ENCODE results near the gene OR7C2. TPM values are rescaled to one million over a fixed set of nuclear protein-coding genes. Genes with fewer than 3 reads are reported as not detected.

The OR7C2 gene
- total RNA-seq: not detected

DNA sequence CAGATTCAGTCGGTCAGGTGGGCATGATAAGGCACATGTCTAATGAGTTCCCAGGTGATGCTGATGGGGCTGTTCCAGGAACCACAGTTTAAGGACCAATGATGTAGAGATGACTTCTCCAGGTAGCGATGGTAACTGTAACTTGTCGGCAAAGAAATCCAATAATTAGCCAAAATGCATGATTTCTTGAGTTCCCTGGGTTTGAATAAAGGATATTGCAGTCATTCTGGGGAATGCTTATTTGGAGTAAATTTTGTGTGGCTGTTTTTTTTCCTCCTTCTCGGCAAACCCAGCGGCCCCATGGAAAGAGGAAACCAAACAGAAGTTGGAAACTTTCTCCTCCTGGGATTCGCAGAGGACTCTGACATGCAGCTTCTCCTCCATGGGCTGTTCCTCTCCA, at the start of gene OR7C2:
Gene OR7C2 (plus strand): TSS at position 301 of the 400 bp plus-strand sequence. CDS start 0 bp downstream, at position 301.
- Histone ChIP-seq H3K4me1 (no peaks in the 10 kb centered on the region), H3K4me3 (no peak within 1 kb of the TSS), H3K27me3 (no peaks in the 10 kb centered on the region), H3K27ac (no peak within 1 kb of the TSS), H3K36me3 (no peaks in the 10 kb centered on the region), H3K9me3 (no peaks in the 10 kb centered on the region)
- WGBS: 86% methylated on average over 6 of the region's 6 CpGs
- TF ChIP-seq EP300 (IDR thresholded peaks at IDR 0.05): no peak
- TF ChIP-seq POLR2AphosphoS5 (IDR thresholded peaks at IDR 0.05): no peak
- TF ChIP-seq POLR2A (IDR thresholded peaks at IDR 0.05): no peak
- TF ChIP-seq, protein P1, sequence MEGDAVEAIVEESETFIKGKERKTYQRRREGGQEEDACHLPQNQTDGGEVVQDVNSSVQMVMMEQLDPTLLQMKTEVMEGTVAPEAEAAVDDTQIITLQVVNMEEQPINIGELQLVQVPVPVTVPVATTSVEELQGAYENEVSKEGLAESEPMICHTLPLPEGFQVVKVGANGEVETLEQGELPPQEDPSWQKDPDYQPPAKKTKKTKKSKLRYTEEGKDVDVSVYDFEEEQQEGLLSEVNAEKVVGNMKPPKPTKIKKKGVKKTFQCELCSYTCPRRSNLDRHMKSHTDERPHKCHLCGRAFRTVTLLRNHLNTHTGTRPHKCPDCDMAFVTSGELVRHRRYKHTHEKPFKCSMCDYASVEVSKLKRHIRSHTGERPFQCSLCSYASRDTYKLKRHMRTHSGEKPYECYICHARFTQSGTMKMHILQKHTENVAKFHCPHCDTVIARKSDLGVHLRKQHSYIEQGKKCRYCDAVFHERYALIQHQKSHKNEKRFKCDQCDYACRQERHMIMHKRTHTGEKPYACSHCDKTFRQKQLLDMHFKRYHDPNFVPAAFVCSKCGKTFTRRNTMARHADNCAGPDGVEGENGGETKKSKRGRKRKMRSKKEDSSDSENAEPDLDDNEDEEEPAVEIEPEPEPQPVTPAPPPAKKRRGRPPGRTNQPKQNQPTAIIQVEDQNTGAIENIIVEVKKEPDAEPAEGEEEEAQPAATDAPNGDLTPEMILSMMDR (IDR thresholded peaks at IDR 0.05): no peak
- no peak for DNase-seq (ENCODE audit: low spot score in 2 of 2)

DNA sequence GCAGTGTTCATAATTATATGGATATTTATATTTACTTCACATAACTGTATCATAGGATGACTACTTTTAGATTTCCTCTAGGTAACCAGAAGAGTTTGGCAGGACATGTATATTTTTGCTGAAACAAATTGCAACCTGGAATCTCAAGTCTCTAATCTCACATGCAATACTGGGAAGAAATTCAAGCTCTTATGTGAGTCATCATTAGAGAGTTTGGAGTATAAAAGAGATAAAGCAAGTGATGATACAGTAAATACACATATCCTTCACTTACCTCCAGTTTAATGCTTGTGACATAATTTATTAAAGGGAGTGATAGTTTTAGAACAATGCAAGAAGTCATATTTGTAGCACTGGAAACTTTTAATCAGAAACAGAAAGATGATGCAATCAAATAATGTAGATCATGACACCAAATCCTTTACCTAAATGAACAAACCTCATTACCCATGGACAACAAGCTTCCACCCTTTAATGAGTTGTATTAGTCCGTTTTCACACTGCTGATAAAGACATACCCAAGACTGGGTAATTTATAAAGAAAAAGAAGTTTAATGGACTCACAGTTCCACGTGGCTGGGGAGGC, 39.5 kb upstream of the OR7C2 start:
- WGBS: 38% methylated on average over 2 of the region's 2 CpGs
- H3K27me3 ChIP-seq: peaks cover 13% of the 10 kb centered on the region
- TF ChIP-seq POLR2A (IDR thresholded peaks at IDR 0.05) (no peak), POLR2AphosphoS5 (IDR thresholded peaks at IDR 0.05) (no peak), EP300 (IDR thresholded peaks at IDR 0.05) (no peak)
- TF ChIP-seq, protein P1 (IDR thresholded peaks at IDR 0.05): no peak

DNA sequence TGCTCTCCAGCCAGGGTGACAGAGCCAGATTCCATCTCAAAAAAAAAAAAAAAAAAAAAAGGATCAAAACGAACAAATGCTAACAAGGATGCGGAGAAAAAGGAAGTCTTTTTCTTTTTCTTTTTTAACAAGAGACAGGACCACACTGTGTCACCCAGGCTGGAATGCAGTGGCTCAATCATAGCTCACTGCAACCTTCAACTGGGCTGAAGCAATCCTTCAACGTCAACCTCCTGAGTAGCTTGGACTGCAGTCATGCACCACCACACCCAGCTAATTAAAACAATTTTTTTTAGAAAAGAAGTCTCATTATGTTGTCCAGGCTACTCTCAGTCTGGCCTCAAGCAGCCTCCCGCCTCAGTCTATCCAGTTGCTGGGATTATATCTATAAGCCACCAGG, 34.6 kb upstream of the OR7C2 start:
- Histone ChIP-seq H3K4me1 (no peaks in the 10 kb centered on the region), H3K27ac (no peak overlapping the region), H3K36me3 (no peaks in the 10 kb centered on the region), H3K27me3 (peaks cover 3% of the 10 kb centered on the region), H3K4me3 (no peak overlapping the region), H3K9me3 (no peaks in the 10 kb centered on the region)
- DNase-seq (ENCODE audit: low spot score in 2 of 2): no peak
- TF ChIP-seq, protein P1 (IDR thresholded peaks at IDR 0.05): no peak
- TF ChIP-seq EP300 (IDR thresholded peaks at IDR 0.05) (no peak), POLR2A (IDR thresholded peaks at IDR 0.05) (no peak), POLR2AphosphoS5 (IDR thresholded peaks at IDR 0.05) (no peak)
- 54% methylated on average over 4 of the region's 4 CpGs for WGBS

More for the DNA sequence above, 39.5 kb upstream of the OR7C2 start:
- no peak for DNase-seq (ENCODE audit: low spot score in 2 of 2)
- H3K4me1 ChIP-seq: no peaks in the 10 kb centered on the region
- no peaks in the 10 kb centered on the region for H3K9me3 ChIP-seq
- no peak overlapping the region for H3K27ac ChIP-seq
- no peaks in the 10 kb centered on the region for H3K36me3 ChIP-seq
- H3K4me3 ChIP-seq: no peak overlapping the region

DNA sequence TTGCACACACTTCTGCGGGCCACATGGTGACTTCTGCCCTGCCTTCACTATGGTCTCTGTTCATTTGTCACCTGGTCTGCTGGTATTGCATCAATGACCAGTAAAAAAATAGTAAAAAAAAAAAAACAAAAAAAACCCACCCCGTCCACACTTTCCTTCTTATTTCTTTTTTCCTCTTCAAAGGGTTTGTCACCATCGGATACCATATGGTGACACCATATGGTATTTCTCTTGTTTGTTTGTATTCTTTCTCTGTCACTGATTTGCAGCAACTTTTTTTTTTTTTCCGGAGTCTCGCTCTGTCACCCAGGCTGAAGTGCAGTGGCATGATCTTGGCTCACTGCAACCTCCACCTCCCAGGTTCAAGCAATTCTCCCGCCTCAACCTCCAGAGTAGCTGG, 26.2 kb upstream of the OR7C2 start:
- Histone ChIP-seq H3K4me1 (no peaks in the 10 kb centered on the region), H3K27me3 (peaks cover 16% of the 10 kb centered on the region), H3K9me3 (no peaks in the 10 kb centered on the region), H3K36me3 (no peaks in the 10 kb centered on the region), H3K27ac (no peak overlapping the region), H3K4me3 (no peak overlapping the region)
- DNase-seq (ENCODE audit: low spot score in 2 of 2): no peak
- TF ChIP-seq EP300 (IDR thresholded peaks at IDR 0.05): no peak
- TF ChIP-seq POLR2AphosphoS5 (IDR thresholded peaks at IDR 0.05): no peak
- TF ChIP-seq POLR2A (IDR thresholded peaks at IDR 0.05): no peak
- TF ChIP-seq, protein P1 (IDR thresholded peaks at IDR 0.05): no peak
- 69% methylated on average over 6 of the region's 6 CpGs for WGBS

DNA sequence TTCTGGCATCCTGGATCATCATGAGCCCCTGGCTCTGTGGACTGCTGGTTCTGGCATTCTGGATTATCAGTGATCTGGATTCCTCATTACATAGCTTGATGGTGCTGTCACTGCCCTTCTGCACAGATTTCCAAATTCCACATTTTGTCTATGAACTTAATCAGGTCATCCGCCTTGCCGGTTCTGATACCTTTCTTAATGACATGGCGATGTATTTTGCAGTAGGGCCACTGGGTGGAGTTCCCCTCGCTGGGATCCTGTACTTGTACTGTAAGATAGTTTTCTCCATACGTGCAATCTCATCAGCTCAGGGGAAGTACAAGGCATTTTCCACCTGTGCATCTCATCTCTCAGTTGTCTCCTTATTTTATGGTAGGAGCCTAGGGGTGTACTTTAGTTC, 24.4 kb upstream of the OR7C2 start:
- Histone ChIP-seq H3K9me3 (no peaks in the 10 kb centered on the region), H3K4me1 (no peaks in the 10 kb centered on the region), H3K36me3 (no peaks in the 10 kb centered on the region), H3K4me3 (no peak overlapping the region), H3K27ac (no peak overlapping the region), H3K27me3 (peaks cover 16% of the 10 kb centered on the region)
- 28% methylated on average over 5 of the region's 5 CpGs for WGBS
- DNase-seq (ENCODE audit: low spot score in 2 of 2): no peak
- TF ChIP-seq, protein P1 (IDR thresholded peaks at IDR 0.05): no peak

All from suprapubic skin (tissue), 4 donors.